ENCODE data around the gene KCNN3.

Gene KCNN3

DNA sequence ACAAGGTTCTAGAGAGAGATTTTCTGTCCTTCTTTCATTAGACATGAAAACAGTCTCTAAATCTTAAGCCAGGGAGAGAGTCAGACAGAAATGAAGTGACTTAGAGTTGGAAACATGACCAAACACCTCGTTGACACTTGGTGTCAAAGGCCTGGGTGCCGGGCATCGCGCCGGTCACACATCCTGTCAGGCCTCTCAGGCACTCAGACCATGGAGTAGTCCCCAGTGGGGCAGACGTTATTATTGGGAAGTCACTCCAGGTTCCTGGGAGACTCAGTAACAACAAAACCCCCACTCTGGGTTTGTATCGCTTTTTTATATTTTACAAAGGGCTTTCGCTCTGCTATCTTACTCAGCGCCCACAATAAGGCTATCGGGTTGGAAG, 25.8 kb downstream of the KCNN3 start:
- TF ChIP-seq CTCF (IDR thresholded peaks at IDR 0.05; ENCODE audit: borderline replicate concordance, control extremely low read depth, extremely low read depth, insufficient read depth, missing control alignments): no peak
- no peak for DNase-seq (ENCODE audit: low spot score)
- in situ Hi-C loops (cut with MboI; ENCODE audit: low sequenced_read_pairs, unreplicated experiment): no loop called here

DNA sequence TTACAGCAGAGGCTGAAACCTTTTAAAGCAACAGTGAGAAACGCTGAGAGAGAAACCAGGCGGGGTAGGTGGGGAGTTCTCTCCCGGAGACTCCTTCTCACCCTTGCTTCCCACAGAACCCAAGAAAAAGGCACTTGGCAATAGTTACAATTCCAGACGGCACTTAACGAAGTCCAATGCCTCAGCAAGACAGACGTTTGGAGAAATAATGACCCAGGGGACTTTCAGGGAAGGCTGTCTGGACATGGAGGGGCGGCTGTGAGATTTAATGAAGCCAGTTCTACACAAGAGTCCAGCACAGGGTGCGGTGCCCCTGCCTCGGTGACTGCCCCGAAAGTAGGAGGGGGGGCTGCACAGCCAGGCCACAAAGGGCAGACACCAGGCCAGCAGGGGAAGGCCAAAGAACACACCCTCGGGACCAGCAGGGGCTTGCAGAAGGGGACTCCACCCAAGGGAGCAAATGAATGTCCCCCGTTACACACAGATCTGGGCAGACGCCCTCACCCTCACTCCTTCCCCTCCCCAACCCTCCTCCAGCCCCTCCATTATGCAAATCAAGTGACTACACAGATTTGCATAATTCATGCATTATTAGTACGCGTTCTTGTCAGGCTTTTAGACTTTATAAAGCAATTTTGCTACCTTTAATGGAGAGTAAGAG, 26.3 kb downstream of the KCNN3 start:
- TF ChIP-seq CTCF (IDR thresholded peaks at IDR 0.05; ENCODE audit: borderline replicate concordance, control extremely low read depth, extremely low read depth, insufficient read depth, missing control alignments): no peak
- in situ Hi-C loops (cut with MboI; ENCODE audit: low sequenced_read_pairs, unreplicated experiment): no loop called here
- DNase-seq (ENCODE audit: low spot score): no peak

DNA sequence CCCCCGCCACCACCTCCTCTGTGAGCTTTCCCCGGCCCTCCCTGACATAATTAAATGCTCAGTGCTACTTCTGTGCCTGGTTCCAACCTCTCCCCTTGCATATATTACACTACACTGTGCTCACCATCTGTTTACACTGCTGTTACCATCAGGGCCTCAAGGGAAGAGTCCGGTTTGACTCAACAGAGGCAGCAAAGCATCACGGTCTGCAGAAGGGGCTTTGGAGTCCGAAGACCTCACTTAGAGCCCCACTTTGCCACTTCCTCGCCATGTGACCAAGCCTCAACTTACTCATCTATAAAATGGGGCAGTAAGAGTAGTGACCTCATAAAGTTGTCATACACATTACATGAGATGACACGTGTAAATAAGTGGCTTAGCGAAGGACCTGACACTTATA, 27.4 kb downstream of the KCNN3 start:
- TF ChIP-seq CTCF (IDR thresholded peaks at IDR 0.05; ENCODE audit: borderline replicate concordance, control extremely low read depth, extremely low read depth, insufficient read depth, missing control alignments): no peak
- in situ Hi-C loops (cut with MboI; ENCODE audit: low sequenced_read_pairs, unreplicated experiment): no loop called here
- DNase-seq (ENCODE audit: low spot score): no peak

DNA sequence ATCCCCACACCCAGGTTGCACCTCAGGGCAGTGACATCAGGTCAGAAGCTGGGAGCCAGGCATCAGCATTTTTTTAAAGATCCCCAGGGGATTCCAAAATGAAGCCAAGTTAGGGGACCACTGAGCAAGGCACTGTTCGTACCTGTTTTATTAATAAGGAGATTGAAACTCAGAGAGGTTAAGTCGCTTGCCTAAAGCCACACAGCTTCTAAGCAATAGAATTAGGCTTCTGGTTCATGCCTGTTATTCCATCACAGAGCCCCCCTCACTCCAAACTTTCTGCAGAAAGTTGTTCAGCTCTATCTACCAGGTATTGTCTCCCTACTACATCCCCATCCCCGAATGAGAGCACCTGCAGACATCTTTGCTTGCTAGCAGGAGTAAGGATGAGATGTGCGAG, 28.7 kb downstream of the KCNN3 start:
- in situ Hi-C loops (cut with MboI; ENCODE audit: low sequenced_read_pairs, unreplicated experiment): no loop called here
- no peak for TF ChIP-seq CTCF (IDR thresholded peaks at IDR 0.05; ENCODE audit: borderline replicate concordance, control extremely low read depth, extremely low read depth, insufficient read depth, missing control alignments)
- no peak for DNase-seq (ENCODE audit: low spot score)

DNA sequence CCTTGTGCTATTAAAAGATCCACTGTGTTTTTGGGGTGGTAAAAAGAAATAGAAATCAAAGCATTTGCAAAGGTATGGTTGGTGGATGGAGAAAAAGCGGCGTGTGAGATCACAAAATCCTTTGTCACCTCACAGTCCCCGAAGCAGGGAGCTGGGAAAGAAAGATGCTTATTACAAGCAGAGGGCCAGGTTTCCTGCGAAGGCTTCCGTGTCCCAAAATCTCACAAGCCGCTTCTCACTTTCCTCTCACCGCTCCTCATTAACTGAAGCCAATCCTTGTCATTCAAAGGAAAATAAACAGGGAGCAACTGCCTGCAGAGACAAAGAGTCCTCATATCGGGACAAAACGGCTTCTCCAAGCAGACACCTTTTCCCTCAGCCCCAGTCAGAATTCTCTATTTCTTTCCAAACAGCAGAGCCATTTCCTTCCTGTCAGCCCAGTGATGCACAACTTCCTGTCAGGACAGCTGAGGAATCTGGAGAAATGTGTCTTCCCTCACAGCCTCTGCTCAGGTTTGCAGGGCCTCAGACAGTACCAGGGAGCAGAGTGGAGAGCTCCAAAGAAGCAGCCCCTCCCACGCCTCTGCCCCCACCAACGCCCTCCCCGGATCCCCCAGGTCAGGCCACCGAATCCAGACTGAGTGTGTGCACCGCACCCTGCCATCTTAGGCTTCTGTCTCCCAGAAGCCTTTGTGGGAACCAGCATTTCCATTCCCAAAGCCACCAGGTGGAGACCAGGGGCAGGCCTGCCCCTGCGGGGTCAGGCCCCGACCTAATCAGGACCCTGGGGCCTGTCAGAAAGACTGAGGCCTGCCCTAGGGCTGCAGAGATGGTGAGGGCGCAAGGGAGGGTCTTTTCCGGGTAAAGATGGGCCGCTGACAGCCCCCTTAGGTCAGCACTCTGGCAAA, 29.6 kb downstream of the KCNN3 start:
- in situ Hi-C loops (cut with MboI; ENCODE audit: low sequenced_read_pairs, unreplicated experiment): no loop called here
- DNase-seq (ENCODE audit: low spot score): no peak
- TF ChIP-seq CTCF (IDR thresholded peaks at IDR 0.05; ENCODE audit: borderline replicate concordance, control extremely low read depth, extremely low read depth, insufficient read depth, missing control alignments): no peak

DNA sequence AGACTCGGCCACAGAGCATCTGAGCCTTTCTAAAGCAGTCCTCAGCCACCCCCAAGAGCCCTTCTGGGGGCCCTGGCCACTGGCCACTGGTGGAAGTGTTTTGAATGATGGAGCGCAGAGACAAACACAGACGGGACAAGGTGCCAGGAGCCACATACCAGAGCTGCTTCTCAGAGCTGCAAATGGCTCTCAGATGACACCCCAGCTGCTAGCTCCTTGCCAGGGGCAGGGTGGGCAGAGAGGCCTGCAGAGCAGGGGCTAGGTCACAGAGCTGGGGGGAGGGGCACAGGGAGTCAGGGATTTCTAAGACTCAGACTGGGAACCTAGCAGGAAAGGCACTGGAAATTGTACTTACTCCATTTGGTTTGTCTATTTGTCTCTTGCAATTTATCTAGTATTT, 30.4 kb downstream of the KCNN3 start:
- in situ Hi-C loops (cut with MboI; ENCODE audit: low sequenced_read_pairs, unreplicated experiment): no loop called here
- no peak for DNase-seq (ENCODE audit: low spot score)
- no peak for TF ChIP-seq CTCF (IDR thresholded peaks at IDR 0.05; ENCODE audit: borderline replicate concordance, control extremely low read depth, extremely low read depth, insufficient read depth, missing control alignments)

Measured in GM13976 (cell line).